ENCODE data around the gene CD44.

The CD44 gene

GRCh38 chr11:35131094-35131493 lies 7.9 kb upstream of the CD44 start:
- Histone ChIP-seq H3K9ac (ENCODE audit: low read length) (no peak overlapping the region), H3K4me3 (ENCODE audit: low read depth in 1 of 2, low read length in 2 of 2) (no peak overlapping the region), H3K27ac (ENCODE audit: low read depth, low read length) (no peak overlapping the region), H3K27me3 (ENCODE audit: control insufficient read depth in 1 of 2, insufficient read depth in 2 of 2, low read length in 2 of 2) (no peaks in the 10 kb centered on the region), H3K9me3 (ENCODE audit: low read length) (no peaks in the 10 kb centered on the region), H3K36me3 (ENCODE audit: insufficient read depth, low read length) (no peaks in the 10 kb centered on the region), H3K4me1 (ENCODE audit: insufficient read depth, low read length) (peaks cover 3% of the 10 kb centered on the region)

GRCh38 chr11:35131886-35132285 lies 7.1 kb upstream of the CD44 start:
- H3K9me3 ChIP-seq (ENCODE audit: low read length): no peaks in the 10 kb centered on the region
- no peaks in the 10 kb centered on the region for H3K36me3 ChIP-seq (ENCODE audit: insufficient read depth, low read length)
- peaks cover 3% of the 10 kb centered on the region for H3K4me1 ChIP-seq (ENCODE audit: insufficient read depth, low read length)
- H3K27ac ChIP-seq (ENCODE audit: low read depth, low read length): no peak overlapping the region
- H3K4me3 ChIP-seq (ENCODE audit: low read depth in 1 of 2, low read length in 2 of 2): no peak overlapping the region
- H3K9ac ChIP-seq (ENCODE audit: low read length): no peak overlapping the region
- H3K27me3 ChIP-seq (ENCODE audit: control insufficient read depth in 1 of 2, insufficient read depth in 2 of 2, low read length in 2 of 2): no peaks in the 10 kb centered on the region

GRCh38 chr11:35133656-35134055 lies 5.3 kb upstream of the CD44 start:
- H3K9me3 ChIP-seq (ENCODE audit: low read length): no peaks in the 10 kb centered on the region
- H3K27me3 ChIP-seq (ENCODE audit: control insufficient read depth in 1 of 2, insufficient read depth in 2 of 2, low read length in 2 of 2): no peaks in the 10 kb centered on the region
- no peak overlapping the region for H3K9ac ChIP-seq (ENCODE audit: low read length)
- H3K36me3 ChIP-seq (ENCODE audit: insufficient read depth, low read length): no peaks in the 10 kb centered on the region
- peaks cover 10% of the 10 kb centered on the region for H3K4me1 ChIP-seq (ENCODE audit: insufficient read depth, low read length)
- H3K27ac ChIP-seq (ENCODE audit: low read depth, low read length): no peak overlapping the region
- no peak overlapping the region for H3K4me3 ChIP-seq (ENCODE audit: low read depth in 1 of 2, low read length in 2 of 2)

- H3K4me3 ChIP-seq (ENCODE audit: low read depth in 1 of 2, low read length in 2 of 2): no peak overlapping the region
- H3K27me3 ChIP-seq (ENCODE audit: control insufficient read depth in 1 of 2, insufficient read depth in 2 of 2, low read length in 2 of 2): no peaks in the 10 kb centered on the region
- no peak overlapping the region for H3K27ac ChIP-seq (ENCODE audit: low read depth, low read length)
- H3K36me3 ChIP-seq (ENCODE audit: insufficient read depth, low read length): no peaks in the 10 kb centered on the region
- peaks cover 10% of the 10 kb centered on the region for H3K4me1 ChIP-seq (ENCODE audit: insufficient read depth, low read length)
- no peaks in the 10 kb centered on the region for H3K9me3 ChIP-seq (ENCODE audit: low read length)
- H3K9ac ChIP-seq (ENCODE audit: low read length): peak overlapping the region; percentile 11
These were observed 4.4 kb upstream of the CD44 start for GRCh38 chr11:35134403-35135148.

GRCh38 chr11:35135222-35135621 lies 3.7 kb upstream of the CD44 start:
- Histone ChIP-seq H3K9me3 (ENCODE audit: low read length) (no peaks in the 10 kb centered on the region), H3K27me3 (ENCODE audit: control insufficient read depth in 1 of 2, insufficient read depth in 2 of 2, low read length in 2 of 2) (no peaks in the 10 kb centered on the region), H3K4me3 (ENCODE audit: low read depth in 1 of 2, low read length in 2 of 2) (no peak overlapping the region), H3K9ac (ENCODE audit: low read length) (peak overlapping the region; percentile 11), H3K4me1 (ENCODE audit: insufficient read depth, low read length) (peaks cover 10% of the 10 kb centered on the region), H3K27ac (ENCODE audit: low read depth, low read length) (no peak overlapping the region), H3K36me3 (ENCODE audit: insufficient read depth, low read length) (no peaks in the 10 kb centered on the region)

GRCh38 chr11:35136311-35136710 lies 2.7 kb upstream of the CD44 start:
- Histone ChIP-seq H3K9me3 (ENCODE audit: low read length) (no peaks in the 10 kb centered on the region), H3K27me3 (ENCODE audit: control insufficient read depth in 1 of 2, insufficient read depth in 2 of 2, low read length in 2 of 2) (no peaks in the 10 kb centered on the region), H3K9ac (ENCODE audit: low read length) (no peak overlapping the region), H3K4me3 (ENCODE audit: low read depth in 1 of 2, low read length in 2 of 2) (no peak overlapping the region), H3K27ac (ENCODE audit: low read depth, low read length) (no peak overlapping the region), H3K36me3 (ENCODE audit: insufficient read depth, low read length) (no peaks in the 10 kb centered on the region), H3K4me1 (ENCODE audit: insufficient read depth, low read length) (peaks cover 19% of the 10 kb centered on the region)

- H3K36me3 ChIP-seq (ENCODE audit: insufficient read depth, low read length): no peaks in the 10 kb centered on the region
- H3K9me3 ChIP-seq (ENCODE audit: low read length): no peaks in the 10 kb centered on the region
- peaks cover 28% of the 10 kb centered on the region for H3K4me1 ChIP-seq (ENCODE audit: insufficient read depth, low read length)
- no peaks in the 10 kb centered on the region for H3K27me3 ChIP-seq (ENCODE audit: control insufficient read depth in 1 of 2, insufficient read depth in 2 of 2, low read length in 2 of 2)
- no peak overlapping the region for H3K9ac ChIP-seq (ENCODE audit: low read length)
- H3K4me3 ChIP-seq (ENCODE audit: low read depth in 1 of 2, low read length in 2 of 2): peak overlapping the region in 1 of 2 donors; percentile 89
- H3K27ac ChIP-seq (ENCODE audit: low read depth, low read length): no peak overlapping the region
These were observed 913 bp upstream of the CD44 start for GRCh38 chr11:35138058-35138457.

GRCh38 chr11:35138606-35138942 lies 397 bp upstream of the CD44 start:
- Histone ChIP-seq H3K4me1 (ENCODE audit: insufficient read depth, low read length) (peaks cover 32% of the 10 kb centered on the region), H3K9me3 (ENCODE audit: low read length) (no peaks in the 10 kb centered on the region), H3K9ac (ENCODE audit: low read length) (peak overlapping the region; percentile 59), H3K36me3 (ENCODE audit: insufficient read depth, low read length) (no peaks in the 10 kb centered on the region), H3K27ac (ENCODE audit: low read depth, low read length) (peak overlapping the region; percentile 99), H3K27me3 (ENCODE audit: control insufficient read depth in 1 of 2, insufficient read depth in 2 of 2, low read length in 2 of 2) (no peaks in the 10 kb centered on the region), H3K4me3 (ENCODE audit: low read depth in 1 of 2, low read length in 2 of 2) (peak overlapping the region; percentile 86 to 89)

GRCh38 chr11:35139722-35140282 lies 831 bp downstream of the CD44 start:
- peak overlapping the region; percentile 86 to 89 for H3K4me3 ChIP-seq (ENCODE audit: low read depth in 1 of 2, low read length in 2 of 2)
- no peaks in the 10 kb centered on the region for H3K27me3 ChIP-seq (ENCODE audit: control insufficient read depth in 1 of 2, insufficient read depth in 2 of 2, low read length in 2 of 2)
- peak overlapping the region; percentile 99 for H3K27ac ChIP-seq (ENCODE audit: low read depth, low read length)
- peak overlapping the region; percentile 59 for H3K9ac ChIP-seq (ENCODE audit: low read length)
- peaks cover 2% of the 10 kb centered on the region for H3K36me3 ChIP-seq (ENCODE audit: insufficient read depth, low read length)
- H3K4me1 ChIP-seq (ENCODE audit: insufficient read depth, low read length): peaks cover 45% of the 10 kb centered on the region
- no peaks in the 10 kb centered on the region for H3K9me3 ChIP-seq (ENCODE audit: low read length)

- H3K27ac ChIP-seq (ENCODE audit: low read depth, low read length): peak overlapping the region; percentile 99
- no peaks in the 10 kb centered on the region for H3K9me3 ChIP-seq (ENCODE audit: low read length)
- H3K4me1 ChIP-seq (ENCODE audit: insufficient read depth, low read length): peaks cover 53% of the 10 kb centered on the region
- H3K27me3 ChIP-seq (ENCODE audit: control insufficient read depth in 1 of 2, insufficient read depth in 2 of 2, low read length in 2 of 2): no peaks in the 10 kb centered on the region
- H3K36me3 ChIP-seq (ENCODE audit: insufficient read depth, low read length): peaks cover 5% of the 10 kb centered on the region
- H3K4me3 ChIP-seq (ENCODE audit: low read depth in 1 of 2, low read length in 2 of 2): peak overlapping the region; percentile 86 to 89
- no peak overlapping the region for H3K9ac ChIP-seq (ENCODE audit: low read length)
These were observed 2.1 kb downstream of the CD44 start for GRCh38 chr11:35141071-35141470.

GRCh38 chr11:35141571-35141971 lies 2.6 kb downstream of the CD44 start:
- Histone ChIP-seq H3K4me3 (ENCODE audit: low read depth in 1 of 2, low read length in 2 of 2) (peak overlapping the region; percentile 86 to 89), H3K36me3 (ENCODE audit: insufficient read depth, low read length) (peaks cover 5% of the 10 kb centered on the region), H3K27ac (ENCODE audit: low read depth, low read length) (peak overlapping the region; percentile 99), H3K4me1 (ENCODE audit: insufficient read depth, low read length) (peaks cover 53% of the 10 kb centered on the region), H3K9me3 (ENCODE audit: low read length) (no peaks in the 10 kb centered on the region), H3K27me3 (ENCODE audit: control insufficient read depth in 1 of 2, insufficient read depth in 2 of 2, low read length in 2 of 2) (no peaks in the 10 kb centered on the region), H3K9ac (ENCODE audit: low read length) (no peak overlapping the region)
